Stimulated activated CD8-positive, alpha-beta memory T cell treated with anti-CD3 and anti-CD28 coated beads, Interleukin-4, amount 100 ng/mL, for 4 hours (primary cell): Measurements from ENCODE around the gene TAAR1.
"Not testable (repeated sequence)": the region's sequence is repeated elsewhere in the genome, so short reads cannot be mapped to it uniquely, and the experiment has no call there.

ENCODE experiments used
- DNase-seq, 2 donors: peaks; one replicate each; pipeline ENCODE4 v3.0.0-alpha.2; 2020; ENCODE audit warnings: low read depth in 2 of 2, low spot score in 1 of 2

Gene TAAR1

DNA sequence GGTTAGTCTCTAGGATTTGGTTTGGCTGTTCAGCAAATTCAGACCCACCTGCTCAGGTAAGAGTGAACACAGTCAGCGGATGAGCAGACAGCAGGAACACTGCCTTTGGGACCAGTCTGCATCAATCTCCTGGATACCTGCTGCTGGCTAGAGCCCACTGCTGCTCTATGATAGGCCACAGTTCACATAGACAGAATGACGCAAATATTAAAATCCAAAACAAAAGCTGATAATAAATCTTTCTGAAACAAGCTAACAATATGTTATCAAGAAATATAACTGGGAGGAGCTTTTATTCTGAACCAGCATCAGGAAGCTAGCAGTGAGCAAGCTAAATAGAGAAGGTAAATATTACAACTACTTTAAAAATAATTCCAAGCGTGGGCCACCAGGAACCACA is at the start of gene TAAR1:
Gene TAAR1, minus strand, starts transcription at position 101 of the 400 bp plus-strand sequence. CDS start 13,179 bp downstream, outside the sequence.
- DNase-seq = no peak

GRCh38 chr6:132708771-132709170 is 49.8 kb upstream of the TAAR1 start:
- DNase-seq = no peak

DNA sequence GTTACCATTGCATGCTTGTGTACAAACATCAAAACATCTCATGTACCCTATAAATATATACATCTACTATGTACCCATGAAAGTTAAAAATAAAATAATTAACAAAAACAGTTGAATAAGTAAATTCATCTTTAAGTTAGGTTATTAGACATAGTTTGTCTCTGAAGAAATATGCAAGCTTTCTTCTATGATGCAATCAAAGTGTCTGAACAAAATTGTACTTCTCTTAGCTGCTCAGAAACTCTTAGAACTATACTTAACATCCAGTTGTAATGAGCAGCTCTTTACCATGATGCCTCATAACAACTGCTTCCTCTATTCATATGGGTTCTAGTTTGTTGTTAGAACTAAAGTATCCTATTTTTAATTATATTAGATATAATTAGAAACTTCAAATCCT is 49.0 kb upstream of the TAAR1 start:
- DNase-seq = no peak

DNA sequence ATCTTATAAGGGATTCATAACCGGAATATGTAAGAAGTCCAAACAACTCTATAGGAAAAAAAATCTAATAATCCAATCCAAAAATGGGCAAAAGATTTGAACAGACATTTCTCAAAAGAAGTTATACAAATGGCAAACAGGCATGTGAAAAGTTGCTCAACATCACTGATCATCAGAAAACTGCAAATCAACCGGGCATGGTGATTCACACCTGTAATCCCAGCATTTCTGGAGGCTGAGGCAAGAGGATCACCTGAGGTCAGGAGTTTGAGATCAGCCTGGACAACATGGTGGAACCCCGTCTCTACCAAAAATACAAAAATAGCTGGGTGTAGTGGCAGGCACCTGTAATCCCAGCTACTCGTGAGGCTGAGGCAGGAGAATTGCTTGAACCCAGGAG is 47.8 kb upstream of the TAAR1 start:
- DNase-seq = not testable (repeated sequence)

DNA sequence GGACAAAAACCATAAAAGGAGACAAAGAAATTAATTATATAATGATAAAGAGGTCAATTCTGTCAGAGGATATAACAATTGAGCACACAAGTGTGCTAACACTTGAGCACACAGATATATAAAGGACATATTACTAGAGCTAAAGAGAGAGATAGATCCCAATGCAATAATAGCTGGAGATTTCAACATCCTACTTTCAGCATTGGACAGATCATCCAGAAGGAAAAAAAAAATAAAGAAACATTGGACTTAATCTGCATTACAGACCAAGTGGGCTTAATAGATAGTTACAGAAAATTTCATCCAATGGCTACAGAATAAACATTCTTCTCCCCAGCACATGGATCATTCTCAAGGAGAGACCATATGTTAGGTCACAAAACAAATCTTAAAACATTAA is 45.0 kb upstream of the TAAR1 start:
- DNase-seq = no peak

- no peak for DNase-seq
These were observed 39.6 kb upstream of the TAAR1 start for GRCh38 chr6:132698608-132699007.

GRCh38 chr6:132695773-132696172 is 36.8 kb upstream of the TAAR1 start:
- DNase-seq = no peak

DNA sequence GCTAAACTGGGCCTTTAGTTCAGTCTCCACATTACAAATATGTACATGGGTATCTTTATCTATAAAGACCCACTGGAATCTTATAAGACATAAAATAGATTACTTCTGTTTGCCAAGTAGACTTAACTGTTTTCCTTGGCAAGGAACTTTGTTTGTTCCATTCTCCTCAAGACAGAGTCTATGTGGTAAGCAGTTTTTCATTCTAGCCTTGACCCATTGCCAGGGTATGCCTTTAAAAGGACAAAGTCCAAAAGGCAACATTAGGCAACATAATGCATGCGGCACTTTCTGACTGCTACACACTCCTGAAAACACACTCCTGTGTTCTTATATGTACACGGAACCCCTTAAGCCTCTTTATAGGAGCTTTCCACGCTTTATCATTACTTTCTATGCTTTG is 34.5 kb upstream of the TAAR1 start:
- no peak for DNase-seq

DNA sequence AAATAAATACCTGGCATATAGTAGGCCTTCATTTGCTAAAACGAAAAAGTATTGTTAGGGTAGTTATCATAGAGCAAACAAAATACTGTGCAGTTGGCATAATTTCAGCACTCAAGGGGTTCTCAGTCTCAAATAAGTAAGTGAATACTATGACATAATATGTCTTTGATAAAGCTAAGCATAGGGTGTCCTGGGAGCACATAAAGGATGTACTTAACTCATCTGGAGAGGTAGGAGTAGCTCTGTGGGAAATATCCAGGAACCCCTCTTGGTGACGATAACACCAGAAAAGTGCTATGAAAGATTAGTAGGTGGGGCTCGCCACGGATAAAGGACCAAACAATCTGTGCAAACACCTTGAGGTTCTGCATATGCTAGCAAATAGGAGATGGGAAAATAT is 31.7 kb upstream of the TAAR1 start:
- no peak for DNase-seq

DNA sequence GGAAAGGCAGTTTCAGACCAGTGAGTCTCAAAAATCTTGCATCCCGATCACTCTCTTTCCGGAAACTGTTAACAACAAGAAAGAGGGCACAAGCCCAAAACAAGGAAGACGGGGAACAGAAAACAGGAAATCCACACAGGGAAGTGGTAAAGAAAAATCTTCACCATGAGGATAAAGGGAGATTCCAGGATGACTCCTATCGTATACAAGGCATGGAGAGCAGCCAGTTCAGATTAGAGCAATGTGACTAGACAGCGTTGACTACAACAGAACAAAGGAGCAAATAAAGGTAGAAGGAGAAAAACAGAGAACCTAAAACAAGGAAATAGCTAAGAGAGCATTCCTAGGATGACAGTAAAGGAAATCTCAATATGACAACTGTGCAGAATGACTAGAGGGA is 28.3 kb upstream of the TAAR1 start:
- no peak for DNase-seq

DNA sequence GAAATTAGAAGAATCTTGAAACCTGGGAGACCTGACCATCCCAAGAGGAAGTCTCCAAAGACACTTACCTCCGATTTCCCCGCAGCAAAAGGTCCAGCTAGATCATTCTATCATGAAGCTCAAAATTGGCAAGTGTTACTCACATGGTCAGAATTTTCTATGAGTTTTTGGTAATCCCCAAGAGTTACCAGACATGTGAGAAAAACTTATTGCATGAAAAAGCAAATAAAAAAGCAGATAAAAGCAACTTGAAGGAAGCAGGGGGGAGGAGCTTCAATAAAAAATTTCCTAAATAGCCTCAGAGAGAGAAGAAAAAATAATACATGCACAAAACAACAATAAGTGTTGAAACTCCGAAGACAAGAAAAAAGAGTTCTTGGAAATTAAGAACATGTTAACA is 27.5 kb upstream of the TAAR1 start:
- no peak for DNase-seq

DNA sequence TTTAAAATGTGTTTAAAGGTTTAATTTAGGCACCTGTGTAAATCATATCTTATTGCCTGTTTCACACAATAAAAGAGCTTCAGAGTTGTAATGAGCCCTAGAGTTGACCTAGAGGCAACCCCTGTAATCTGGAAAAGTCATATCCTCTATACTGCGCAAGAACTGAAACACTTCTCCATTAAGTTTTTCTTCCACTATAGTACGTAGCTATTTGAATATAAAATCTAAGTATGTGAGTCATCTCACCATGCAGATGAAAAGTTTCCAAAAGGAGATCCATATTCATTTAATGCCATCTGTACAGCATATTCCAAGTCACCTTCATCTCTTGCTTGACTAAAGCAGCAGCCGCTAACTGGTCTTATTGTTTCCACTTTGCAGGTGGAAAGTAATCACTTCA is 26.0 kb upstream of the TAAR1 start:
- no peak for DNase-seq

DNA sequence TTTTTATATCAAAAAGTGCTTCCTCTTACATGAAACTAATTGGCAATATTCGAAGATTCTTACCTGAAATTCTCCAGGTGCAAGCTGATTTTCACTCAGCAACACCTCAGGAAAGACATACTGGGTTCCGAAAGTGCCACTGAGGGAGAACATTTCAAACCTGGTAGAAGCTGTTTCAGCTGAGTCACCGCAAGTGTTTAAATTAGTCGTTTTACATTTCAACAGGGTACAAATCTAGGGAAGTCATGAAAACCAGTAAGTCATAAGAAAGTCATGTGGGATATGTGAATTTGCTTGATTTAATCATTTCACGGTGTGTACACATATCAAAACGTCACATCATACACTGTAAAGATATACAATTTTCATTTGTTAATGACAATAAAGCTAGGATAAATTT is 25.3 kb upstream of the TAAR1 start:
- no peak for DNase-seq

DNA sequence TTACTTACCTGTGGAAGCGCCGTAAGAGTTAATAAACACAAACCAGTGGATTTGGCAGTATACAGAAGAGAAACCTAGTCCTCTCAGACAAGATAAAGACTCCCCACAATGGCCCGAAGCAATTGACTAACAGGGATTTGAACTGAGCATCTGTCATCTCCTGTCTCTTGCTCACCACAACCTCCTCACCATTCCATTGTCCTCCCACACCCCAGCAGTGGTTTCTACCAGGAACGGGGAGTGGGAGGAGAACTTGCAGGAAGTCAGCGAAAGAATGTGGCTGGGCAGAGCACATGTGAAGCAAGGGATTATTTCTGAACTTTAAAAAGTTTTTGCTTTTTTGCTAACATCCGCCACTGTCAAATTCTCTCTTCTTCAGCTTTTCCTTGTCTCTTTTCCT is 24.6 kb upstream of the TAAR1 start:
- DNase-seq = no peak

- DNase-seq = not testable (repeated sequence)
These were observed 20.1 kb upstream of the TAAR1 start for GRCh38 chr6:132679094-132679493.

DNA sequence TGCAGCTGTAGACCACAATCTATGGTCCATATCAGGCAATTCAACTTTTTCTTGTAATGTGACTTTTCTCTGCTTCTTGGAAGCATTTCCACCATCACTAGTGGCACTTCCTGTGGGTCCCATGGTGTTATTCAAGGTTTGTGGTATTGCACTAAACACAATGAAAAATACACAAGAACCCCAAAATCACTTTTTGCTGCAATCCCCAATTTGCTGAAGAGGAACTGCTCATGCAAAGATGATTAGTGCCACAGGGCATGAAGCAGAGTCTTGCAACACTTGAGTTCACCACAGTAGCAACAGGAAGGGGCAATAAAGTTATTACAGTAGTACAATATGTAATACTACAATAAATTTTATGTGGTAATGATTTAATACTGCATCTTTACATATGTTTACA is 16.8 kb upstream of the TAAR1 start:
- no peak for DNase-seq

- no peak for DNase-seq
These were observed 16.0 kb upstream of the TAAR1 start for GRCh38 chr6:132675002-132675401.

DNA sequence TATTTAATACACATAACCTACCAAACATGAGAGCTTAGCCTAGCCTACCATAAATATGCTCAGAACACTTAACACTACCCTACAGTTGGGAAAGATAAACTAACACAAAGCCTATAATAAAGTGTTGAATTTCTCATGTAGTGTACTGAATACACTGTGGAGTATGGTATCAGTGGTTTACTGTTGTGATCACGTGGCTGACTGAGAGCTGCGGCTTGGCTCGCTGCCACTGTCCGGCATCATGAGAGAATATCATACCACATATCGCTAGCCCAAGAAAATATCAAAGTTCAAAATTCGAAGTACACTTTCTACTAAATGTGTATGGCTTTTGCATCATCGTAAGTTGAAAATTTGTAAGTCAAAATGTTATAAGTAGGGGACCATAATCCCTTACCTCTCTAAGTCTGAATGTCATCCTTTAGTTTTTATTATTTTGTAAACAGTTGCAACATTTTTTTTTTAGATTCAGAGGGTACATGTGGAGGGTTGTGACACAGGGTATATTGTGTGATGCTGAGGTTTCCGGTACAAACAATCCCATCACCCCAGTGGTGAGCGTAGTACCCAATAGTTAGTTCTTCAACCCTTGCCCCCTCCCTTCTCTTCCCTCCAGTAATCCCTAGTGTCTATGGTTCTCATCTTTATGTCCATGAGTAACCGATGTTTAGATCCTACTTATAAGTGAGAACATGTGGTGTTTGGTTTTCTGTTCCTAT is 14.6 kb upstream of the TAAR1 start:
- no peak for DNase-seq

DNA sequence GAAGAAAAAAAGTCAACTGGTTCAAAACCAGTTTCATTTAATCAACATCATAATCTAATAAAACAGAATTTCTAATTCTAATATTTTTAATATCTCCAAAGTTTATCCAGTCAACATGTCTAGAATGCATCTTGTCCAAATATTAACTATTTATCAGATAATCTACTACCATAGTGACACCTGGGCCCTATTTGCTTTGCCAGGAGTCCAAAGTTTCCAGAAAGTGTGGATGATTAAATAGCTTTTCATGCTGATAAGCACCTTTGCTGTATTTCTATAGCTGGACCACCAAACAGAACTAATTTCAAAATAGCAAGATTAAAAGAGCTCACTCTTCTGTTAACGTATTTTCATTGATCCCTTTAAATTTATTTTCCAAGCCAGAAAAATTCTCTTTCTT is 12.3 kb upstream of the TAAR1 start:
- no peak for DNase-seq

- DNase-seq = no peak
These were observed 10.8 kb upstream of the TAAR1 start for GRCh38 chr6:132669690-132670291.

DNA sequence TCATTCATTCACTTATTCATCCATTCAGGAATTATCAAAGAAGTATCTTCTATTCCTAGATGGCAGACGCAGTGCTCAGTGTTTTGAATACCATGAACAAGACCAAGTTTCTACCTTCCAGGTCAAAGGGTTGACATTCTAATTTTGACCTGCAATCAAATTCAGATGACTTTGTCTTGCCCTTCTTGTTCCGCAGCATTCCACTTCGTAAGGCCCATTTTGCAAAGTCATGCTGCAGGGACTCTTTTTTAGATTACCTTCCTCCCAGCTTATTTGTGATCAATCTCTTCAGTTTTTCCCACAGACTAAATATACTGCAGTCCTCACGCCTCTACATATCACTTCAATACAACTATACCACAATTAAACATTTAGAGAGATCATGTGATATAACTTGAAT is 7.1 kb upstream of the TAAR1 start:
- DNase-seq = no peak

- no peak for DNase-seq
These were observed 5.5 kb upstream of the TAAR1 start for GRCh38 chr6:132664309-132665034.
